Measurements from ENCODE around the gene PRAC1.

PRAC1 gene

GRCh38 chr17:48759288-48759687, 37.0 kb upstream of the PRAC1 start:
- no peak for TF ChIP-seq CTCF (IDR thresholded peaks at IDR 0.05; ENCODE audit: extremely low read depth, insufficient read depth, missing control alignments)
- no peak for DNase-seq (ENCODE audit: low spot score)
- in situ Hi-C loops (cut with MboI; ENCODE audit: low pct_unique_long_range_greater_than_20kb, low sequenced_read_pairs, unreplicated experiment) = no loop called here

GRCh38 chr17:48757524-48757961, 35.2 kb upstream of the PRAC1 start:
- TF ChIP-seq CTCF (IDR thresholded peaks at IDR 0.05; ENCODE audit: extremely low read depth, insufficient read depth, missing control alignments) = no peak
- in situ Hi-C loops (cut with MboI; ENCODE audit: low pct_unique_long_range_greater_than_20kb, low sequenced_read_pairs, unreplicated experiment) = no loop called here
- DNase-seq (ENCODE audit: low spot score) = no peak

GRCh38 chr17:48756830-48757251, 34.5 kb upstream of the PRAC1 start:
- no peak for TF ChIP-seq CTCF (IDR thresholded peaks at IDR 0.05; ENCODE audit: extremely low read depth, insufficient read depth, missing control alignments)
- DNase-seq (ENCODE audit: low spot score) = peak; percentile 11
- in situ Hi-C loops (cut with MboI; ENCODE audit: low pct_unique_long_range_greater_than_20kb, low sequenced_read_pairs, unreplicated experiment) = no loop called here

- no peak for DNase-seq (ENCODE audit: low spot score)
- in situ Hi-C loops (cut with MboI; ENCODE audit: low pct_unique_long_range_greater_than_20kb, low sequenced_read_pairs, unreplicated experiment) = no loop called here
- TF ChIP-seq CTCF (IDR thresholded peaks at IDR 0.05; ENCODE audit: extremely low read depth, insufficient read depth, missing control alignments) = no peak
These were observed 33.0 kb upstream of the PRAC1 start for GRCh38 chr17:48755356-48755755.

- TF ChIP-seq CTCF (IDR thresholded peaks at IDR 0.05; ENCODE audit: extremely low read depth, insufficient read depth, missing control alignments) = no peak
- DNase-seq (ENCODE audit: low spot score) = no peak
- in situ Hi-C loops (cut with MboI; ENCODE audit: low pct_unique_long_range_greater_than_20kb, low sequenced_read_pairs, unreplicated experiment) = no loop called here
These were observed 32.4 kb upstream of the PRAC1 start for GRCh38 chr17:48754500-48755261.

- in situ Hi-C loops (cut with MboI; ENCODE audit: low pct_unique_long_range_greater_than_20kb, low sequenced_read_pairs, unreplicated experiment) = no loop called here
- TF ChIP-seq CTCF (IDR thresholded peaks at IDR 0.05; ENCODE audit: extremely low read depth, insufficient read depth, missing control alignments) = no peak
- DNase-seq (ENCODE audit: low spot score) = no peak
These were observed 31.6 kb upstream of the PRAC1 start for GRCh38 chr17:48753794-48754499.

Measured in GM13977 (cell line).